HepG2 (cell line): Measurements from ENCODE around the gene MED4. TPM values are rescaled to one million over a fixed set of nuclear protein-coding genes. Genes with fewer than 3 reads are reported as not detected.
A peak's percentile ranks its signal among the peaks of the same experiment; 100 is the strongest.

Source experiments
- ATAC-seq: fragments of 200-7000 bp; cut with Tn5 transposase; 3 replicates; pipeline ENCODE4 v1.9.1; 2020; ENCODE audit warnings: mild to moderate bottlenecking, moderate library complexity
- BruUV-seq: library from RNA; stranded (reverse); fragments of 400-500 nt; replicated peaks from 2 replicates; lab custom pipeline; 2021; lab: Mats Ljungman, UMichigan
- CTCF ChIA-PET: fragments of 300-600 bp; formaldehyde crosslinking; extraction: SDS; loops from one replicate; lab custom pipeline; 2021; ENCODE audit warnings: low total read pairs, inconsistent platforms, low intra/inter-chr PET ratio; lab: Yijun Ruan, JAX
- POLR2A ChIA-PET: fragments of 350-600 bp; sonication (Branson Sonifier 250); formaldehyde crosslinking; loops from one replicate; lab custom pipeline; 2020; ENCODE audit warnings: antibody characterized with exemption, inconsistent platforms; lab: Yijun Ruan, JAX
- DNase-seq: peaks from one replicate; pipeline ENCODE4 v3.0.0-alpha.2; 2015; ENCODE audit warnings: low spot score
- FAIRE-seq: peaks from 3 replicates; lab custom pipeline; 2011; peaks lifted over from hg19 to GRCh38; lab: Jason Lieb, UNC
- H2AFZ ChIP-seq: one replicate; pipeline ENCODE4 v1.6.1; 2011; ENCODE audit warnings: low read length, inconsistent platforms
- H3K27ac ChIP-seq: fragments of 300-600 bp; 3 replicates; pipeline ENCODE4 v1.8.0; 2011; ENCODE audit warnings: mixed run types, mild to moderate bottlenecking, mixed read lengths, low read length, inconsistent platforms; ENCODE audit not compliant: insufficient read depth; ENCODE audit errors: extremely low read length
- H3K27me3 ChIP-seq, 2 experiments: fragments of 200-600 bp in 1 of 2; 2 replicates in 1 of 2; 3 replicates in 1 of 2; pipeline versions ENCODE4 v1.6.0 to v1.8.0; 2011; ENCODE audit warnings: low read length in 2 of 2, mild to moderate bottlenecking in 2 of 2, moderate library complexity in 2 of 2, inconsistent platforms in 1 of 2; ENCODE audit not compliant: insufficient read depth in 2 of 2, control insufficient read depth in 1 of 2
- H3K36me3 ChIP-seq, 2 experiments: fragments of 200-600 bp in 1 of 2; replicated peaks in 1 of 2; 2 replicates in 1 of 2; 3 replicates in 1 of 2; pipeline versions ENCODE4 v1.5.1 to v1.8.0; 2011; ENCODE audit warnings: low read length in 2 of 2, inconsistent platforms in 1 of 2; ENCODE audit not compliant: insufficient read depth in 2 of 2, control insufficient read depth in 1 of 2
- H3K4me1 ChIP-seq: 2 replicates; pipeline ENCODE4 v1.5.1; 2012; ENCODE audit warnings: low read length, inconsistent platforms; ENCODE audit not compliant: insufficient read depth
- H3K4me2 ChIP-seq: 2 replicates; pipeline ENCODE4 v1.6.0; 2011; ENCODE audit warnings: low read depth, low read length, inconsistent platforms
- H3K4me3 ChIP-seq, 3 experiments: fragments of 200-600 bp in 1 of 3; sonication (generic), shearing (Covaris generic) in 1 of 3; replicated peaks in 1 of 3; 2 replicates each; pipeline ENCODE4 v1.5.1; 2011 to 2016; ENCODE audit warnings: low read length in 3 of 3, inconsistent platforms in 2 of 3, low read depth in 2 of 3, mild to moderate bottlenecking in 2 of 3, control low read depth in 1 of 3, mixed read lengths in 1 of 3; ENCODE audit not compliant: insufficient read depth in 1 of 3
- H3K79me2 ChIP-seq: one replicate; pipeline ENCODE4 v1.6.1; 2011; ENCODE audit warnings: low read length, inconsistent platforms; ENCODE audit not compliant: insufficient read depth
- H3K9ac ChIP-seq: 2 replicates; pipeline ENCODE4 v1.6.0; 2011; ENCODE audit warnings: mild to moderate bottlenecking, low read depth, low read length, inconsistent platforms; ENCODE audit not compliant: insufficient read depth
- H3K9me3 ChIP-seq: 2 replicates; pipeline ENCODE4 v1.5.1; 2012; ENCODE audit warnings: mild to moderate bottlenecking, low read length
- H4K20me1 ChIP-seq: 2 replicates; pipeline ENCODE4 v1.6.0; 2011; ENCODE audit warnings: inconsistent platforms, mild to moderate bottlenecking, low read length, moderate library complexity; ENCODE audit not compliant: insufficient read depth
- CC2D1A ChIP-seq: sonication (generic); formaldehyde crosslinking; IDR thresholded peaks from 2 replicates; pipeline ENCODE4 v1.8.1; 2023; ENCODE audit warnings: mild to moderate bottlenecking, missing genetic modification reagents
- EP300 ChIP-seq, 3 experiments: sonication (generic) in 1 of 3; formaldehyde crosslinking in 1 of 3; IDR thresholded peaks; 2 replicates each; pipeline versions ENCODE4 v1.5.1 to v1.6.1; 2011 to 2020; ENCODE audit warnings: low read depth in 2 of 3, low read length in 2 of 3, borderline replicate concordance in 1 of 3, improper control_type of control experiment in 1 of 3, mild to moderate bottlenecking in 1 of 3, missing genetic modification reagents in 1 of 3, moderate library complexity in 1 of 3
- FOXA1 ChIP-seq, 2 experiments: fragments of 450-650 bp in 1 of 2; sonication (generic) in 1 of 2; formaldehyde crosslinking in 1 of 2; IDR thresholded peaks; 2 replicates each; pipeline versions ENCODE4 v1.4.0 to v1.6.1; 2016 to 2020; ENCODE audit warnings: missing genetic modification reagents in 1 of 2
- HOXD1 ChIP-seq: sonication (generic); formaldehyde crosslinking; IDR thresholded peaks from 2 replicates; pipeline ENCODE4 v1.5.0; 2020; ENCODE audit warnings: missing genetic modification reagents
- MNT ChIP-seq: fragments of 450-650 bp; IDR thresholded peaks from 2 replicates; pipeline ENCODE4 v1.6.1; 2016
- NR2F1 ChIP-seq, 2 experiments: fragments of 450-650 bp in 1 of 2; formaldehyde crosslinking in 1 of 2; IDR thresholded peaks; 2 replicates each; pipeline versions ENCODE4 v1.5.0 to v1.6.1; 2016 to 2020; ENCODE audit warnings: mild to moderate bottlenecking in 1 of 2, missing compliant biosample characterization in 1 of 2, missing genetic modification reagents in 1 of 2, moderate library complexity in 1 of 2
- NR2F2 ChIP-seq: IDR thresholded peaks from 2 replicates; pipeline ENCODE4 v1.6.1; 2012; ENCODE audit warnings: low read depth, inconsistent platforms, borderline replicate concordance
- NR2F6 ChIP-seq, 2 experiments: IDR thresholded peaks; 2 replicates each; pipeline ENCODE4 v1.6.1; 2016; ENCODE audit warnings: antibody characterized with exemption in 1 of 2, mild to moderate bottlenecking in 1 of 2
- PHF20 ChIP-seq: sonication (generic); formaldehyde crosslinking; IDR thresholded peaks from 2 replicates; pipeline ENCODE4 v1.5.0; 2020; ENCODE audit warnings: mild to moderate bottlenecking, missing genetic modification reagents
- RARA ChIP-seq: IDR thresholded peaks from 2 replicates; pipeline ENCODE4 v1.6.1; 2016; ENCODE audit warnings: missing genetic modification reagents, missing compliant biosample characterization
- RBAK ChIP-seq: sonication (generic); formaldehyde crosslinking; IDR thresholded peaks from 2 replicates; pipeline ENCODE4 v1.5.1; 2020; ENCODE audit warnings: mild to moderate bottlenecking, missing genetic modification reagents
- TEAD3 ChIP-seq: optimal IDR thresholded peaks from 2 replicates; pipeline ENCODE3; 2016; ENCODE audit warnings: borderline replicate concordance
- ZNF143 ChIP-seq: sonication (generic); formaldehyde crosslinking; IDR thresholded peaks from 2 replicates; pipeline ENCODE4 v1.4.0; 2020; ENCODE audit warnings: missing genetic modification reagents
- ZNF263 ChIP-seq: sonication (generic); formaldehyde crosslinking; IDR thresholded peaks from 2 replicates; pipeline ENCODE4 v1.4.0; 2020; ENCODE audit warnings: missing genetic modification reagents
- ZNF598 ChIP-seq: sonication (generic); formaldehyde crosslinking; IDR thresholded peaks from 2 replicates; pipeline ENCODE4 v1.5.1; 2020; ENCODE audit warnings: mild to moderate bottlenecking, missing genetic modification reagents, borderline replicate concordance
- WGBS: methylation state at CpG from one replicate; pipeline ENCODE4 v1.1.6; 2017; ENCODE audit warnings: low lambda C conversion rate; 5-methylcytosine and 5-hydroxymethylcytosine counted together
- in situ Hi-C: cut with HindIII; loops from 2 replicates; pipeline ENCODE4 v1.10.0; 2017; ENCODE audit warnings: low pct_unique_long_range_greater_than_20kb; ENCODE audit not compliant: extremely low pct_ligation_motif_present
- intact Hi-C: fragments of 100-400 bp; cut with micrococcal nuclease; formaldehyde crosslinking; loops from one replicate; pipeline ENCODE4 v1.10.0; 2022; ENCODE audit not compliant: unreplicated experiment
- polyA plus RNA-seq, 8 experiments: library from polyadenylated mRNA; depleted of rRNA in 3 of 8; stranded (reverse) in 7 of 8; unstranded in 1 of 8; fragments of >200 nt; fragmentation: Illumina TruSeq in 4 of 8; extraction: Trizol in 4 of 8; gene quantifications; 2 replicates each; pipeline versions ENCODE4 v1.2.1 to v1.2.3, GENCODE V29; 2011 to 2016; ENCODE audit warnings: low read depth in 4 of 8, missing spikeins in 1 of 8, mixed read lengths in 1 of 8; ENCODE audit not compliant: insufficient read depth in 1 of 8
- total RNA-seq, 5 experiments: library from RNA; depleted of rRNA; stranded (reverse); fragments of >200 nt; fragmentation: Illumina TruSeq; extraction: Trizol; gene quantifications; 2 replicates each; pipeline ENCODE4 v1.2.3, GENCODE V29; 2016; ENCODE audit warnings: low read depth in 1 of 5
- TF ChIP-seq, protein P1 (sequence below): IDR thresholded peaks from 2 replicates; pipeline ENCODE4 v1.6.1; 2012; ENCODE audit warnings: low read length, improper control_type of control experiment
- TF ChIP-seq, protein P2 (sequence below): IDR thresholded peaks from 2 replicates; pipeline ENCODE4 v1.6.1; 2016; ENCODE audit warnings: mild to moderate bottlenecking, missing biosample characterization, missing genetic modification reagents

MED4 gene
- total and polyA plus RNA-seq, 2 of the 13 experiments (the other 11 are each of a cell fraction or from before 2014, with no cell fraction given): 49.4 to 57.8 TPM

- FAIRE-seq: peak; percentile 84
- Histone ChIP-seq H3K27ac (peak overlapping the region; percentile 78), H3K36me3 (no peaks in the 10 kb centered on the region), H3K4me2 (peak overlapping the region; percentile 59), H3K4me3 (no peak overlapping the region; a peak in 2 of 6 replicates), H3K27me3 (no peaks in the 10 kb centered on the region), H3K4me1 (peaks cover 71% of the 10 kb centered on the region), H2AFZ (no peak overlapping the region), H3K79me2 (no peaks in the 10 kb centered on the region), H4K20me1 (no peaks in the 10 kb centered on the region), H3K9me3 (no peaks in the 10 kb centered on the region), H3K9ac (peak overlapping the region; percentile 2; the same call in 1 of the 2 replicates)
- ChIA-PET CTCF (no interaction called here), POLR2A (interaction anchor here (1.9 kb wide), 1 partner anchor 122 kb away, joined by 5 read pairs; the partner anchor contains the start of gene ITM2B)
- peak; percentile 94 for ATAC-seq
- 0% methylated on average over 3 of the region's 3 CpGs for WGBS
- no TSS peak for BruUV-seq
- intact Hi-C loops (loop anchor here (1.0 kb wide), 1 partner anchor 16 kb away; the partner anchor contains the start of gene MED4), in situ Hi-C loops (loop anchor here (25.0 kb wide), 1 partner anchor 476 kb away; no protein-coding TSS in a partner anchor)
- DNase-seq: peak; percentile 83
- TF ChIP-seq PHF20 (no peak), ZNF143 (CRISPR knock-in tag) (no peak), TEAD3 (CRISPR knock-in tag) (peak; percentile 64), HOXD1 (CRISPR knock-in tag) (no peak), RBAK (CRISPR knock-in tag) (no peak), ZNF598 (CRISPR knock-in tag) (no peak), ZNF263 (CRISPR knock-in tag) (peak; percentile 94), RARA (CRISPR knock-in tag) (no peak), FOXA1 (IDR thresholded peaks at IDR 0.05) (no peak), FOXA1 (CRISPR knock-in tag; IDR thresholded peaks at IDR 0.05) (0 out of 2 replicates have a peak, but pooled peaks have one; percentile 29), EP300 (IDR thresholded peaks at IDR 0.05; ENCODE audit: low read depth in 2 of 2, low read length in 2 of 2) (peak in 1 of 2 experiments; percentile 67; a peak in 1 of 4 replicates), EP300 (CRISPR knock-in tag; IDR thresholded peaks at IDR 0.05; ENCODE audit: borderline replicate concordance) (no peak), MNT (no peak), NR2F1 (CRISPR knock-in tag; IDR thresholded peaks at IDR 0.05) (peak in 1 of 2 experiments; percentile 54; a peak in 1 of 4 replicates), NR2F6 (IDR thresholded peaks at IDR 0.05) (peak; percentile 19; the same call in 1 of the 2 replicates), NR2F6 (CRISPR knock-in tag; IDR thresholded peaks at IDR 0.05) (peak; percentile 38), NR2F2 (peak; percentile 46; the same call in 1 of the 2 replicates), CC2D1A (CRISPR knock-in tag) (no peak)
- TF ChIP-seq, protein P1, sequence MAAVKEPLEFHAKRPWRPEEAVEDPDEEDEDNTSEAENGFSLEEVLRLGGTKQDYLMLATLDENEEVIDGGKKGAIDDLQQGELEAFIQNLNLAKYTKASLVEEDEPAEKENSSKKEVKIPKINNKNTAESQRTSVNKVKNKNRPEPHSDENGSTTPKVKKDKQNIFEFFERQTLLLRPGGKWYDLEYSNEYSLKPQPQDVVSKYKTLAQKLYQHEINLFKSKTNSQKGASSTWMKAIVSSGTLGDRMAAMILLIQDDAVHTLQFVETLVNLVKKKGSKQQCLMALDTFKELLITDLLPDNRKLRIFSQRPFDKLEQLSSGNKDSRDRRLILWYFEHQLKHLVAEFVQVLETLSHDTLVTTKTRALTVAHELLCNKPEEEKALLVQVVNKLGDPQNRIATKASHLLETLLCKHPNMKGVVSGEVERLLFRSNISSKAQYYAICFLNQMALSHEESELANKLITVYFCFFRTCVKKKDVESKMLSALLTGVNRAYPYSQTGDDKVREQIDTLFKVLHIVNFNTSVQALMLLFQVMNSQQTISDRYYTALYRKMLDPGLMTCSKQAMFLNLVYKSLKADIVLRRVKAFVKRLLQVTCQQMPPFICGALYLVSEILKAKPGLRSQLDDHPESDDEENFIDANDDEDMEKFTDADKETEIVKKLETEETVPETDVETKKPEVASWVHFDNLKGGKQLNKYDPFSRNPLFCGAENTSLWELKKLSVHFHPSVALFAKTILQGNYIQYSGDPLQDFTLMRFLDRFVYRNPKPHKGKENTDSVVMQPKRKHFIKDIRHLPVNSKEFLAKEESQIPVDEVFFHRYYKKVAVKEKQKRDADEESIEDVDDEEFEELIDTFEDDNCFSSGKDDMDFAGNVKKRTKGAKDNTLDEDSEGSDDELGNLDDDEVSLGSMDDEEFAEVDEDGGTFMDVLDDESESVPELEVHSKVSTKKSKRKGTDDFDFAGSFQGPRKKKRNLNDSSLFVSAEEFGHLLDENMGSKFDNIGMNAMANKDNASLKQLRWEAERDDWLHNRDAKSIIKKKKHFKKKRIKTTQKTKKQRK: no peak
- TF ChIP-seq, protein P2, sequence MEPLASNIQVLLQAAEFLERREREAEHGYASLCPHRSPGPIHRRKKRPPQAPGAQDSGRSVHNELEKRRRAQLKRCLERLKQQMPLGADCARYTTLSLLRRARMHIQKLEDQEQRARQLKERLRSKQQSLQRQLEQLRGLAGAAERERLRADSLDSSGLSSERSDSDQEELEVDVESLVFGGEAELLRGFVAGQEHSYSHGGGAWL (CRISPR knock-in tag): no peak
Observed at GRCh38 chr13:48110931-48111721, 16.2 kb upstream of the MED4 start.
